HepG2 (cell line): Measurements from ENCODE around the gene COPS7A. TPM values are rescaled to one million over a fixed set of nuclear protein-coding genes. Genes with fewer than 3 reads are reported as not detected.

ENCODE experiments used
- ELF4 ChIP-seq: sonication (generic); formaldehyde crosslinking; IDR thresholded peaks from 2 replicates; pipeline ENCODE4 v1.5.0; 2020; ENCODE audit warnings: missing genetic modification reagents, mild to moderate bottlenecking, moderate library complexity, borderline replicate concordance
- FOXA3 ChIP-seq: IDR thresholded peaks from 2 replicates; pipeline ENCODE4 v1.6.1; 2016; ENCODE audit warnings: missing genetic modification reagents, missing compliant biosample characterization
- HNRNPL ChIP-seq: fragments of 200-400 bp; formaldehyde crosslinking; IDR thresholded peaks from 2 replicates; pipeline ENCODE4 v1.6.1; 2017; ENCODE audit warnings: mild to moderate bottlenecking, low read depth, low read length
- NFRKB ChIP-seq: fragments of 450-650 bp; IDR thresholded peaks from 2 replicates; pipeline ENCODE4 v1.6.1; 2017
- PATZ1 ChIP-seq: sonication (generic); formaldehyde crosslinking; IDR thresholded peaks from 2 replicates; pipeline ENCODE4 v1.4.0; 2020; ENCODE audit warnings: missing genetic modification reagents
- SRSF1 ChIP-seq: fragments of 200-400 bp; formaldehyde crosslinking; optimal IDR thresholded peaks from 2 replicates; pipeline ENCODE3; 2017; ENCODE audit warnings: mild to moderate bottlenecking, low read depth, low read length, moderate library complexity
- ZBTB33 ChIP-seq: sonication (generic); formaldehyde crosslinking; IDR thresholded peaks from 2 replicates; pipeline ENCODE4 v1.4.0; 2020; ENCODE audit warnings: missing genetic modification reagents
- ZFP37 ChIP-seq: sonication (generic); formaldehyde crosslinking; IDR thresholded peaks from 2 replicates; pipeline ENCODE4 v1.4.0; 2020; ENCODE audit warnings: missing genetic modification reagents, borderline replicate concordance
- ZKSCAN1 ChIP-seq: fragments of 150-350 bp; IDR thresholded peaks from 2 replicates; pipeline ENCODE4 v1.6.1; 2014; ENCODE audit warnings: low read length
- ZKSCAN8 ChIP-seq: IDR thresholded peaks from 2 replicates; pipeline ENCODE4 v1.6.1; 2016; ENCODE audit warnings: borderline replicate concordance, missing genetic modification reagents, missing compliant biosample characterization
- ZNF317 ChIP-seq: sonication (generic); formaldehyde crosslinking; IDR thresholded peaks from 2 replicates; pipeline ENCODE4 v1.5.0; 2020; ENCODE audit warnings: mild to moderate bottlenecking, missing genetic modification reagents
- ZNF329 ChIP-seq: sonication (generic); formaldehyde crosslinking; IDR thresholded peaks from 2 replicates; pipeline ENCODE4 v1.9.0; 2021; ENCODE audit warnings: low read depth, mild to moderate bottlenecking, missing genetic modification reagents
- ZNF782 ChIP-seq: sonication (generic); formaldehyde crosslinking; IDR thresholded peaks from 2 replicates; pipeline ENCODE4 v1.4.0; 2020; ENCODE audit warnings: missing genetic modification reagents, mild to moderate bottlenecking, borderline replicate concordance
- polyA plus RNA-seq, 8 experiments: library from polyadenylated mRNA; depleted of rRNA in 3 of 8; stranded (reverse) in 7 of 8; unstranded in 1 of 8; fragments of >200 nt; fragmentation: Illumina TruSeq in 4 of 8; extraction: Trizol in 4 of 8; gene quantifications; 2 replicates each; pipeline versions ENCODE4 v1.2.1 to v1.2.3, GENCODE V29; 2011 to 2016; ENCODE audit warnings: low read depth in 4 of 8, missing spikeins in 1 of 8, mixed read lengths in 1 of 8; ENCODE audit not compliant: insufficient read depth in 1 of 8
- total RNA-seq, 5 experiments: library from RNA; depleted of rRNA; stranded (reverse); fragments of >200 nt; fragmentation: Illumina TruSeq; extraction: Trizol; gene quantifications; 2 replicates each; pipeline ENCODE4 v1.2.3, GENCODE V29; 2016; ENCODE audit warnings: low read depth in 1 of 5
- TF ChIP-seq, protein P1 (sequence below): sonication (generic); formaldehyde crosslinking; IDR thresholded peaks from one replicate; pipeline ENCODE4 v1.5.1; 2020; ENCODE audit warnings: mild to moderate bottlenecking, missing genetic modification reagents; ENCODE audit errors: not compliant biosample characterization
- TF ChIP-seq, protein P2 (sequence below): sonication (generic); formaldehyde crosslinking; IDR thresholded peaks from 2 replicates; pipeline ENCODE4 v1.5.1; 2020; ENCODE audit warnings: missing genetic modification reagents, mild to moderate bottlenecking, borderline replicate concordance

Gene COPS7A
- total and polyA plus RNA-seq, 2 of the 13 experiments (the other 11 are each of a cell fraction or from before 2014, with no cell fraction given), result 40.0 to 73.6 TPM

- TF ChIP-seq, protein P1, sequence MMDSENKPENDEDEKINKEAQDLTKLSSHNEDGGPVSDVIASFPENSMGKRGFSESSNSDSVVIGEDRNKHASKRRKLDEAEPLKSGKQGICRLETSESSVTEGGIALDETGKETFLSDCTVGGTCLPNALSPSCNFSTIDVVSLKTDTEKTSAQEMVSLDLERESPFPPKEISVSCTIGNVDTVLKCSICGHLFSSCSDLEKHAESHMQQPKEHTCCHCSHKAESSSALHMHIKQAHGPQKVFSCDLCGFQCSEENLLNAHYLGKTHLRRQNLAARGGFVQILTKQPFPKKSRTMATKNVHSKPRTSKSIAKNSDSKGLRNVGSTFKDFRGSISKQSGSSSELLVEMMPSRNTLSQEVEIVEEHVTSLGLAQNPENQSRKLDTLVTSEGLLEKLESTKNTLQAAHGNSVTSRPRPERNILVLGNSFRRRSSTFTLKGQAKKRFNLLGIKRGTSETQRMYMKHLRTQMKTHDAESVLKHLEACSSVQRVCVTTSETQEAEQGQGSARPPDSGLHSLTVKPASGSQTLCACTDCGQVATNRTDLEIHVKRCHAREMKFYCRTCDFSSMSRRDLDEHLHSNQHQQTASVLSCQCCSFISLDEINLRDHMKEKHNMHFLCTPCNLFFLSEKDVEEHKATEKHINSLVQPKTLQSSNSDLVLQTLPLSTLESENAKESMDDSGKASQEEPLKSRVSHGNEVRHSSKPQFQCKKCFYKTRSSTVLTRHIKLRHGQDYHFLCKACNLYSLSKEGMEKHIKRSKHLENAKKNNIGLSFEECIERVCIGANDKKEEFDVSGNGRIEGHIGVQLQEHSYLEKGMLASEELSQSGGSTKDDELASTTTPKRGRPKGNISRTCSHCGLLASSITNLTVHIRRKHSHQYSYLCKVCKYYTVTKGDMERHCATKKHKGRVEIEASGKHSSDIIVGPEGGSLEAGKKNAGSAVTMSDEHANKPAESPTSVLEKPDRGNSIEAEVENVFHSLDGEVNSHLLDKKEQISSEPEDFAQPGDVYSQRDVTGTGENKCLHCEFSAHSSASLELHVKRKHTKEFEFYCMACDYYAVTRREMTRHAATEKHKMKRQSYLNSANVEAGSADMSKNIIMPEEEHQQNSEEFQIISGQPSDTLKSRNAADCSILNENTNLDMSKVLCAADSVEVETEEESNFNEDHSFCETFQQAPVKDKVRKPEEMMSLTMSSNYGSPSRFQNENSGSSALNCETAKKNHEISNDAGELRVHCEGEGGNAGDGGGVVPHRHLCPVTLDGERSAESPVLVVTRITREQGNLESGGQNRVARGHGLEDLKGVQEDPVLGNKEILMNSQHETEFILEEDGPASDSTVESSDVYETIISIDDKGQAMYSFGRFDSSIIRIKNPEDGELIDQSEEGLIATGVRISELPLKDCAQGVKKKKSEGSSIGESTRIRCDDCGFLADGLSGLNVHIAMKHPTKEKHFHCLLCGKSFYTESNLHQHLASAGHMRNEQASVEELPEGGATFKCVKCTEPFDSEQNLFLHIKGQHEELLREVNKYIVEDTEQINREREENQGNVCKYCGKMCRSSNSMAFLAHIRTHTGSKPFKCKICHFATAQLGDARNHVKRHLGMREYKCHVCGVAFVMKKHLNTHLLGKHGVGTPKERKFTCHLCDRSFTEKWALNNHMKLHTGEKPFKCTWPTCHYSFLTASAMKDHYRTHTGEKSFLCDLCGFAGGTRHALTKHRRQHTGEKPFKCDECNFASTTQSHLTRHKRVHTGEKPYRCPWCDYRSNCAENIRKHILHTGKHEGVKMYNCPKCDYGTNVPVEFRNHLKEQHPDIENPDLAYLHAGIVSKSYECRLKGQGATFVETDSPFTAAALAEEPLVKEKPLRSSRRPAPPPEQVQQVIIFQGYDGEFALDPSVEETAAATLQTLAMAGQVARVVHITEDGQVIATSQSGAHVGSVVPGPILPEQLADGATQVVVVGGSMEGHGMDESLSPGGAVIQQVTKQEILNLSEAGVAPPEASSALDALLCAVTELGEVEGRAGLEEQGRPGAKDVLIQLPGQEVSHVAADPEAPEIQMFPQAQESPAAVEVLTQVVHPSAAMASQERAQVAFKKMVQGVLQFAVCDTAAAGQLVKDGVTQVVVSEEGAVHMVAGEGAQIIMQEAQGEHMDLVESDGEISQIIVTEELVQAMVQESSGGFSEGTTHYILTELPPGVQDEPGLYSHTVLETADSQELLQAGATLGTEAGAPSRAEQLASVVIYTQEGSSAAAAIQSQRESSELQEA (CRISPR knock-in tag), result peak; percentile 23
- TF ChIP-seq ELF4 (CRISPR knock-in tag) (no peak), NFRKB (no peak), HNRNPL (no peak), ZBTB33 (CRISPR knock-in tag) (no peak), ZKSCAN8 (CRISPR knock-in tag) (no peak), FOXA3 (CRISPR knock-in tag) (no peak), ZKSCAN1 (no peak), ZNF782 (CRISPR knock-in tag) (no peak), SRSF1 (no peak), PATZ1 (CRISPR knock-in tag) (no peak; the same call in 1 of the 2 replicates), ZNF329 (CRISPR knock-in tag) (no peak), ZFP37 (CRISPR knock-in tag) (no peak), ZNF317 (no peak)
- TF ChIP-seq, protein P2, sequence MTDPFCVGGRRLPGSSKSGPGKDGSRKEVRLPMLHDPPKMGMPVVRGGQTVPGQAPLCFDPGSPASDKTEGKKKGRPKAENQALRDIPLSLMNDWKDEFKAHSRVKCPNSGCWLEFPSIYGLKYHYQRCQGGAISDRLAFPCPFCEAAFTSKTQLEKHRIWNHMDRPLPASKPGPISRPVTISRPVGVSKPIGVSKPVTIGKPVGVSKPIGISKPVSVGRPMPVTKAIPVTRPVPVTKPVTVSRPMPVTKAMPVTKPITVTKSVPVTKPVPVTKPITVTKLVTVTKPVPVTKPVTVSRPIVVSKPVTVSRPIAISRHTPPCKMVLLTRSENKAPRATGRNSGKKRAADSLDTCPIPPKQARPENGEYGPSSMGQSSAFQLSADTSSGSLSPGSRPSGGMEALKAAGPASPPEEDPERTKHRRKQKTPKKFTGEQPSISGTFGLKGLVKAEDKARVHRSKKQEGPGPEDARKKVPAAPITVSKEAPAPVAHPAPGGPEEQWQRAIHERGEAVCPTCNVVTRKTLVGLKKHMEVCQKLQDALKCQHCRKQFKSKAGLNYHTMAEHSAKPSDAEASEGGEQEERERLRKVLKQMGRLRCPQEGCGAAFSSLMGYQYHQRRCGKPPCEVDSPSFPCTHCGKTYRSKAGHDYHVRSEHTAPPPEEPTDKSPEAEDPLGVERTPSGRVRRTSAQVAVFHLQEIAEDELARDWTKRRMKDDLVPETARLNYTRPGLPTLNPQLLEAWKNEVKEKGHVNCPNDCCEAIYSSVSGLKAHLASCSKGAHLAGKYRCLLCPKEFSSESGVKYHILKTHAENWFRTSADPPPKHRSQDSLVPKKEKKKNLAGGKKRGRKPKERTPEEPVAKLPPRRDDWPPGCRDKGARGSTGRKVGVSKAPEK (CRISPR knock-in tag), result no peak
These were observed 35.3 kb upstream of the COPS7A start (continued) for GRCh38 chr12:6688543-6688998.
